ENCODE measurements around the gene CATSPERD.

DNA sequence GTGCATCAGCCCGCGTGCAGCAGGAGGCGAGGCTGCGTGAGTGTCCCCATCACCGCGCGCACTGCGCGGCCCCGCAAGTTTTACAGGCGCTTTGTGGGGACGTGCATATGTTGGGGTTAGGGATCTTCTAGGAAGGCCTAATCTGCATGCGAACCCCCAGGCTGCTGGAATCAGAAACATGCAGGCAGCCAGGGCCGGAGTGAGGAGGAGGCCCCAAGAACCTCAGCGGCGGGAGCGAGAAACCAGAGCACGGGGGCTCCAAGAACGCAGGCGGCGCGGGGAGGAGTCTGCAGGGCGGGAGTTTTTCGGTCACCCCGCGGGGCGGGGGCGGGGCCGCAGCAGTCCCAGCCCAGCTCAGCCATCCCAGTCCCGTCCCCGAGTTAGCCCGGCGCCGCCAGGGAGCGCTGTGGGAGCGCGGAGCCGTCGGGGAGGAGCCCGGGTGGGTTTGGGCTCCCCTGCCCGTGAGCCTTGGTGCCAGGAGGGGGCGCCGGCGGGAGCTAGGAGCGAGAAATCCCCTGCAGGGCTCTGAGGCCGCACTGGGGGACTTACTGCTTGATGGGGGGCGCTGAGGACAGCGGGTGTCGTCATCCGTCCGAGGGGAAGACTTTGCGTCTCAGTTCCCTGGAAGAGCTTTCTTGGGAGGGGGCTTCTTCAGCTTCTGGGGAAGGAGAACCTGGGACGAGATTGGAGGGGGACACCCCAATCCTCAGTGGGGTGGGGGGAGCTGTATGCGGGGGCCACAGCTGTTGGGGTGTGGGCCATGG, 83.5 kb downstream of the CATSPERD start:
- TF ChIP-seq, protein P1, sequence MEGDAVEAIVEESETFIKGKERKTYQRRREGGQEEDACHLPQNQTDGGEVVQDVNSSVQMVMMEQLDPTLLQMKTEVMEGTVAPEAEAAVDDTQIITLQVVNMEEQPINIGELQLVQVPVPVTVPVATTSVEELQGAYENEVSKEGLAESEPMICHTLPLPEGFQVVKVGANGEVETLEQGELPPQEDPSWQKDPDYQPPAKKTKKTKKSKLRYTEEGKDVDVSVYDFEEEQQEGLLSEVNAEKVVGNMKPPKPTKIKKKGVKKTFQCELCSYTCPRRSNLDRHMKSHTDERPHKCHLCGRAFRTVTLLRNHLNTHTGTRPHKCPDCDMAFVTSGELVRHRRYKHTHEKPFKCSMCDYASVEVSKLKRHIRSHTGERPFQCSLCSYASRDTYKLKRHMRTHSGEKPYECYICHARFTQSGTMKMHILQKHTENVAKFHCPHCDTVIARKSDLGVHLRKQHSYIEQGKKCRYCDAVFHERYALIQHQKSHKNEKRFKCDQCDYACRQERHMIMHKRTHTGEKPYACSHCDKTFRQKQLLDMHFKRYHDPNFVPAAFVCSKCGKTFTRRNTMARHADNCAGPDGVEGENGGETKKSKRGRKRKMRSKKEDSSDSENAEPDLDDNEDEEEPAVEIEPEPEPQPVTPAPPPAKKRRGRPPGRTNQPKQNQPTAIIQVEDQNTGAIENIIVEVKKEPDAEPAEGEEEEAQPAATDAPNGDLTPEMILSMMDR (IDR thresholded peaks at IDR 0.05): peak; percentile 60 to 94 (median 84)
- no peak for TF ChIP-seq POLR2A (IDR thresholded peaks at IDR 0.05)
